ENCODE results near the gene CDNF. TPM values are rescaled to one million over a fixed set of nuclear protein-coding genes. Genes with fewer than 3 reads are reported as not detected.

The CDNF gene
- total and polyA plus RNA-seq, 10 of the 15 experiments (the other 5 are each of a cell fraction or from before 2014, with no cell fraction given) = 0.08 to 1.9 (median 0.77) TPM

GRCh38 chr10:14837003-14837756, 657 bp downstream of the CDNF start (continued):
- TF ChIP-seq ATF2 (IDR thresholded peaks at IDR 0.05; ENCODE audit: low read length) (no peak), KAT2A (conservative IDR thresholded peaks at IDR 0.05; ENCODE audit: control insufficient read depth, low read depth, low read length) (no peak), POLR2AphosphoS2 (IDR thresholded peaks at IDR 0.05; ENCODE audit: low read depth, low read length) (no peak), RELA (IDR thresholded peaks at IDR 0.05; ENCODE audit: borderline replicate concordance, partially characterized antibody) (no peak), POU2F2 (IDR thresholded peaks at IDR 0.05; ENCODE audit: borderline replicate concordance, low read depth, low read length) (no peak), IKZF1 (conservative IDR thresholded peaks at IDR 0.05) (no peak), MLLT1 (IDR thresholded peaks at IDR 0.05) (0 out of 2 replicates have a peak, but pooled peaks have one; percentile 10), RCOR1 (conservative IDR thresholded peaks at IDR 0.05; ENCODE audit: low read depth, low read length) (no peak), ZNF384 (IDR thresholded peaks at IDR 0.05; ENCODE audit: borderline replicate concordance, low read depth, low read length) (no peak), YBX1 (IDR thresholded peaks at IDR 0.05) (no peak), WRNIP1 (IDR thresholded peaks at IDR 0.05; ENCODE audit: borderline replicate concordance, low read depth, low read length) (no peak), ZBTB40 (IDR thresholded peaks at IDR 0.05; ENCODE audit: borderline replicate concordance) (no peak), CBFB (IDR thresholded peaks at IDR 0.05; ENCODE audit: low read depth) (peak; percentile 47; the same call in 1 of the 2 replicates), RUNX3 (IDR thresholded peaks at IDR 0.05; ENCODE audit: low read length) (peak; percentile 62), SPI1 (IDR thresholded peaks at IDR 0.05; ENCODE audit: borderline replicate concordance, insufficient read depth, low read depth, low read length) (no peak), FOXK2 (IDR thresholded peaks at IDR 0.05) (no peak), BHLHE40 (IDR thresholded peaks at IDR 0.05; ENCODE audit: borderline replicate concordance in 1 of 2, low read depth in 2 of 2, low read length in 1 of 2) (no peak), PAX5 (IDR thresholded peaks at IDR 0.05; ENCODE audit: borderline replicate concordance, low read depth, low read length) (no peak)
